HG02943 (cell line): ENCODE results near the gene GABRD.

Experiments
- ATAC-seq: cut with Tn5 transposase; IDR thresholded peaks from one replicate; pipeline ENCODE4 v1.9.1; 2021; ENCODE audit warnings: mild to moderate bottlenecking, low read depth, moderate library complexity; ENCODE audit not compliant: unreplicated experiment

Gene GABRD

DNA sequence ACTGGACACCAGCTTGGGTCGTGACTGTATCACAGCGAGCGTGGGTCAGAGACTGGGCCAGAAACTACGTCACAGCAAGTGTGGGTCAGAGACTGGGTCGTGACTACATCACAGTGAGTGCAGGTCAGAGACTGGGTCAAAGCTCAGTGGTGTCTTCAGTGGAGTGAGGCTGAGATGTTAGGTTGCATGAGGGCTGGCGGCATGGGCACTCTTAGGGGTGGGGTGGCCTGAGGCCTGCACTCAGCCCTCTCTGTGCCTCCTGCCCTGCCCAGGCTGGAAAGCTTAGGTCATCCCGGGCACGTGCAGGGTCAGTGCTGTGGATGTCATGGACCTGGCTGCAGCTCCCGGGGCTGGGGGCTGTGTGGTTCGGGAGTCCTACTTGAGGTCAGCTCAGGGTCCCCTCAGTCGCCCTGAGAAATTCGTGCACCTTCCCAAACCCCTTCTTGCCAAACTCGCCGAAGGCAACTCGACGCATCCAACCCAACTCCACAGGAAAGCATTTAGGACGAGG is 34.5 kb upstream of the GABRD start:
- no peak for ATAC-seq

DNA sequence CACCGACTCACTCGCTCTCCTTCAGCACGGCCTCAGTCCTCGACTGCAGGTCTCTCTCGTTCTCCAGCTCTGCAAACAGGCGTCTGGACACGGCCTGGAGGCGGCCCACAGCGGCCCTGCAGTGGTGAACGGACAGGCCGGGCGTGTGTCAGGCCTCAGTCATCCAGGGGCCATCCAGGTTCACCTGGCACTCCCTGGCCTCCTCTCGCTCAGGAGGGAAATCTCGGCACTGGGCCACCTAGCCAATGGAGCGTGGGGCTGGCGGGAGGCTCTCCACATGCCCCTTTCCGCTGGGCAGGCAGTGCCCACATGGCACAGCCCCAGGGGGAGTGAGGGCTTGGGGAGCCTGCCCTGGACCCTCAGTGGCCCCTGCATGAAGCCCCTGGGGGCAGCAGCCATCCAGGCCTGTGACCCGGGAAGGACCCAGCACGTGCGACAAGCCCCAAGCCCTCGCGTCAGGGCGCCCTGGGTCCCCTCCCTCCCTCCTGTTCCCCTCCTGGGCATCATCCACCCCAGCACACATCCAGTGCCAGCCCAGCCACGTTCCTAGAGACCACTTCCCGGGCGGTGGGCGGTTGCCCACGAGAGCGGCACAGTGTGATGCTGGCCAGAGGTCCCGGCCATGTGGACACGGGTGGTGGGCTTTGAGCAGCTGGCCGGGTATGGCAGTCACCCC is 33.6 kb upstream of the GABRD start:
- no peak for ATAC-seq

- no peak for ATAC-seq
Measured at GRCh38 chr1:1986451-1987141, 32.5 kb upstream of the GABRD start.

- ATAC-seq, result no peak
Measured at GRCh38 chr1:1987142-1987510, 32.0 kb upstream of the GABRD start.

- no peak for ATAC-seq
Measured at GRCh38 chr1:1988061-1988945, 30.8 kb upstream of the GABRD start.

GRCh38 chr1:1989102-1989542 is 30.0 kb upstream of the GABRD start:
- ATAC-seq, result no peak

DNA sequence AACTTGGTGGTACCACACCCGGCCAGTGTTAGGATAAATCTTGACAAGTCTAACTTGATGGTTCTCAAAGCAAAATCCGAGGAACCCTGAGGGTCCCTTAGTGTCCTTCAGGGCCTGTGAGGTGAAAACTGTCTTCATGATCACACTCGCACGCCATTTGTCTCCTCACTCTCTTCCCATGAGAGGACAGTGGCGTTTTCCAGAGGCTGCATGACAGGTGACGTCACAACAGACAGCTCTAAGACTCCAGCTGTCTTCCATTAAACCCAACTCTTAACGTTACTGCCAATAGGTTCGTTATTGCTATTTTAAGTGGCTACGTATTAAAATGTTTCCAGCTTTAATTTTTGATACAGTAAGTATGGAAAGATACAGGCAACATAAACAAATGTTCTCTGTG is 29.4 kb upstream of the GABRD start:
- ATAC-seq, result no peak

DNA sequence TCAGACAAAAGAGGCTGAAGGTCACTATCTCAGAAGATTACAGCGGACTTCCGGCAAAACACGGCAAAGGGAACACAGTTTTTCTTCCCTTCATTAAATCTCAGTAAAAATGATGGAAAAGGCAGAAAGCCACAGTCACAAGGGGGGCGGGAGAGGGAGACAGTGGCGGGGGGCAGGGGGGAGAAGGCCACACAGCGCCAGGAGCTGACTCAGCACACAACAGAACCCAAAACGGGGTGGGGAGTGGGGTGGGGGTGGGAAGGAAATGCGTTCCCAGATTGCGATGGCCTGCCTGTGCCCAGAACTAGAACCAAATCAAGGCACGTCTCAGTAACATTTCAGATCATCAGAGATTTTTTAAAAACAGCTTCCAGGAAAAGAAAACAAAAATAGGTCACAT is 28.9 kb upstream of the GABRD start:
- ATAC-seq, result no peak

DNA sequence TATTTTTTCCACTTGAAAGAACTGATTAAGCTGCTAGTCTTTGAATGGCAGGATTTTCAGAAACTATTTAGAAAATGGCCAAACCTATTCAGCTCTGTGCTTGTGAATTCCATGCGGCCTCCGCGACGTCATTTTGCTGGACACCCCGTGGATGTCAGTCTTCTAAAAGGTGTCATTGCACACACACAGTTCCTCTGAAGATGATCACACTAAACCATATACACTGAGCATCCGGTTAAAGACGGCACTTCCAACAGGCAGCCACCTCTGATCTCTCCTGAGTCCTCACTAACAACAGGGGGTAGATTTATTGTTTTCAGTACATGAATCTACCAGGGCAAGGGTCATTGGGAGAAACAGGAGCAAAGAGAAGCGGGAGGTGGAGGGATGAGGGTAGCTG is 24.6 kb upstream of the GABRD start:
- no peak for ATAC-seq

- ATAC-seq, result no peak
Measured at GRCh38 chr1:1996207-1996651, 22.9 kb upstream of the GABRD start.

GRCh38 chr1:1997576-1997975 is 21.6 kb upstream of the GABRD start:
- ATAC-seq, result no peak

DNA sequence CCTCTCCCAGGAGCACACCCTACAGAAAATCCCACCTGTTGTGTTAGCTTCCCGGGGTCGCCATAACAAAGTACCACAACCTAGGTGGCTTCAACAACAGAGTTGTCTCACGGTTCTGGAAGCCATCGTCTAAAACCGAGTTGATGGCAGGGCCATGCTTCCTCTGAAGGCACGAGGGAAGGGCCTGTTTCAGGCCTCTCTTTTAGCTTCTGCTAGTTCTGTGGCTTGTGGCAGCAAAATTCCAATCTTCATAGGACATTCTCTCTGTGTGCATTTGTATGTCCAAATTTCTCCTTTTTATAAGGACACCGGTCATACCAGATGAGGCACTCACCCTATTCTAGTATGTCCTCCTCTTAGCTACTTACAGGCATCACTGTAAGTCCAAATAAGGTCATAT is 18.7 kb upstream of the GABRD start:
- no peak for ATAC-seq

GRCh38 chr1:2000850-2001249 is 18.3 kb upstream of the GABRD start:
- ATAC-seq, result no peak

- no peak for ATAC-seq
Measured at GRCh38 chr1:2001773-2002411, 17.3 kb upstream of the GABRD start.

DNA sequence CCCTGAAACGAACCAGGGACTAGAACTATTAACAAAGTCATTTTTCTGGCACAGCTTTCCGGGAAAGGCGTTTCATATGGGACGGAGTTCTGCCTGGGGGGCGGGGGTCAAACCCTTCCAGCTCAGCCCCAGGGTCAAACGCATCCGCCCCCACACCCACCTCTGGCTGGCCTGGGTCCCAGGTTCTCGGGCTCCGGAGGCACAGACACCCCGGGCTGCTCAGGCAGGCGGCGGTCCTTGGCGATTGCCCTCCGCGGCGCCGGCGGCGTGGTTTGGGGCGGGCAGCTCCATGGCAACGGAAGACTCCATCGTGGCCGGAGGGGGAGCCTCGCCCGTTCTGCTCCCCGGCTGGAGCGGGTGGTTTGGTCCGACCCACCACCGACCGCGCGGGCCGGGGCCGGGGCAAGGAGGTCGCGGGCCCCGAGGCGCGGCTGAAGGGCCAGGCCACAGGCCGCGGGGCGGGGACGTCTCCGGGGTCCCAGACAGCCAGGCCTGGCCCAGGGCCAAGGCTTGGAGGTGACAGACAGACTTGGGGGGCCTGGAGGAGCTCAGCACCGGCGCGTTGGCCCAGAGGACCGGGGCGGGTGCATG is 15.5 kb upstream of the GABRD start, which contains the start of gene CFAP74:
TSS of gene CFAP74 (minus strand) at position 246 of the 591 bp plus-strand sequence. CDS start 12,830 bp downstream, outside the sequence.
- no peak for ATAC-seq

- ATAC-seq, result no peak
Measured at GRCh38 chr1:2004856-2005255, 14.3 kb upstream of the GABRD start.

DNA sequence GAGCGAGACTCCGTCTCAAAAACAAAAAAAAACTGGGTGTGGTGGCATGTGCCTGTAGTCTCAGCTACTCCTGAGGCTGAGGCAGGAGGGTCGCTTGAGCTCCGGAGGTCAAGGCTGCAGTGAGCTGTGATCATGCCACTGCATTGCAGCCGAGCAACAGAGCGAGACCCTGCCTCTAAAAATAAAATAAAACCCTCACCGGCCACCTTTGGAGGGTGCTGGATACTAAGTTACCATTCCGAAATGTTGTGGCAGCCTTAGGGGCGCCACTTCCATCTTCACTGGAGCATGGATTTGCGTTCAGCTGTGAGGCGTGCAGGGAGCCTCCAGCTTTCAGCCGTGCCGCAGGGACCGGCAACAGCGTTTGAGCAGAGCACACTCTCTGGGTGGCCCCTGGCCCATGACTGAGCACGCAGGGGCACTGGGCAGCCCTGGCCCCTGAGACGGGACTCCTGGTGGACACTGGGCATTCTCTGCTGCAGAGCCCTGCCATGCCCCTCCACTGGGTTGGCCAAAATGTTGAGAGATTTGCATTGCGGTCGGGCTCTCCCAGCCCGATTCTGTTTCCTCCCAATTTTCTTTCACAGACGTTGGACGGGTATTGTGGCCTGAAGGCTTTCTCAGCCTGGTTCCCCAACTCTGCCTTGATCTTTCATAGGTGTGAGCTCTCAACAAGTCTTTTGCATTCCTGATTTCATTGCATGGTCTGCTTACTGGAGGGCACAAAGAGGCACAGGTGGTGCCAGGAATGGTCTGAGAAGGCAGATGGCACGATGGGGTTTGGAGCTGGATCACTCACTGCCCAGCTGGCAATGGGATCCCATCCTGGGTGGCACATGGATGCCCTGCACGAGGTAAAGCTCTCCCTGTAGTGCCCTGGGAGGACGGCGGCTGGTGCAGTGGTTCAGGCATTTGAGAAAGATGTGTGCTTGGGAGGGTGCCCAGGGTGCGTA is 9.8 kb upstream of the GABRD start:
- no peak for ATAC-seq

DNA sequence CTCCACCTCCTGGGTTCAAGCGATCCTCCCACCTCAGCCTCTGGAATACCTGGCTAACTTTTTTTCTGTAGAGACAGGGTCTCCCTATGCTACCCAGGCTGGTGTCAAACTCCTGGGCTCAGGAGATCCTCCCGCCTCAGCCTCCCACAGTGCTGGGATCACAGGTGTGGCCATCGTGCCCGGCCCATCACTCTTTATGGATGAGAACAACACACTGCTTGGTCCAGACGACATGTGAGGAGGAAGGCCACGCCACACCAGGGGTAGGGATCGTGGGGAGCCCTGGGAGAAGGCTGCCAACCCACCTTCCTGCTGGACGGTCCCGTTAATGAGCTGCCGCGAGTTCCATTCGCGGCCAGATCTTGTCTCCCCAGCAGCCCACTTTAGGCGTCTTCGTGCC is 5.0 kb upstream of the GABRD start:
- no peak for ATAC-seq
